IMR-90 (cell line): ENCODE data around the gene RHOT1. TPM values are rescaled to one million over a fixed set of nuclear protein-coding genes. Genes with fewer than 3 reads are reported as not detected.

Experiments used
- ATAC-seq: fragments of 200-7000 bp; cut with Tn5 transposase; 2 replicates; pipeline ENCODE4 v1.9.1; 2020; ENCODE audit warnings: low read depth, mild to moderate bottlenecking, moderate library complexity
- BruUV-seq: library from RNA; stranded (reverse); fragments of 400-500 nt; replicated peaks from 2 replicates; lab custom pipeline; 2021; lab: Mats Ljungman, UMichigan
- CTCF ChIA-PET: fragments of 300-600 bp; formaldehyde crosslinking; extraction: SDS; loops from one replicate; lab custom pipeline; 2021; ENCODE audit warnings: antibody characterized with exemption; lab: Yijun Ruan, JAX
- POLR2A ChIA-PET: fragments of 300-600 bp; sonication (Branson Sonifier 250); formaldehyde crosslinking; loops from one replicate; lab custom pipeline; 2022; ENCODE audit warnings: antibody characterized with exemption; ENCODE audit not compliant: unreplicated experiment; lab: Charles Lee
- DNase-seq: peaks from one replicate; pipeline ENCODE4 v3.0.0; 2013
- H2AFZ ChIP-seq: replicated peaks from 2 replicates; pipeline ENCODE3; 2013; ENCODE audit warnings: low read length, mild to moderate bottlenecking; ENCODE audit not compliant: poor library complexity
- H2AK5ac ChIP-seq: 2 replicates; pipeline ENCODE4 v1.6.1; 2013; ENCODE audit warnings: low read depth, low read length, inconsistent platforms
- H2AK9ac ChIP-seq: replicated peaks from 2 replicates; pipeline ENCODE3; 2013; ENCODE audit warnings: mild to moderate bottlenecking, low read depth, low read length, moderate library complexity; ENCODE audit not compliant: poor library complexity
- H2BK120ac ChIP-seq: 2 replicates; pipeline ENCODE4 v1.6.1; 2013; ENCODE audit warnings: low read depth, low read length, inconsistent platforms
- H2BK15ac ChIP-seq: 3 replicates; pipeline ENCODE4 v1.6.1; 2013; ENCODE audit warnings: low read depth, low read length, inconsistent platforms
- H2BK20ac ChIP-seq: 2 replicates; pipeline ENCODE4 v1.6.1; 2013; ENCODE audit warnings: low read depth, mild to moderate bottlenecking, inconsistent platforms, low read length, moderate library complexity
- H2BK5ac ChIP-seq: 2 replicates; pipeline ENCODE4 v1.6.1; 2013; ENCODE audit warnings: mild to moderate bottlenecking, low read depth, low read length, inconsistent platforms; ENCODE audit not compliant: poor library complexity, severe bottlenecking
- H3K14ac ChIP-seq: replicated peaks from 2 replicates; pipeline ENCODE4 v1.6.1; 2013; ENCODE audit warnings: low read depth, low read length, inconsistent platforms
- H3K18ac ChIP-seq: 2 replicates; pipeline ENCODE4 v1.6.1; 2013; ENCODE audit warnings: low read depth, low read length, control low read depth
- H3K23ac ChIP-seq: 2 replicates; pipeline ENCODE4 v1.6.1; 2013; ENCODE audit warnings: low read depth, low read length, inconsistent platforms
- H3K27ac ChIP-seq: 2 replicates; pipeline ENCODE4 v1.5.1; 2013; ENCODE audit warnings: mild to moderate bottlenecking, control low read depth, low read length; ENCODE audit not compliant: insufficient read depth
- H3K27me3 ChIP-seq: 2 replicates; pipeline ENCODE4 v1.6.1; 2013; ENCODE audit warnings: low read length; ENCODE audit not compliant: control insufficient read depth, insufficient read depth
- H3K36me3 ChIP-seq: 2 replicates; pipeline ENCODE4 v1.6.1; 2013; ENCODE audit warnings: low read length, mixed read lengths; ENCODE audit not compliant: control insufficient read depth, insufficient read depth
- H3K4ac ChIP-seq: 2 replicates; pipeline ENCODE4 v1.6.1; 2013; ENCODE audit warnings: low read depth, low read length, inconsistent platforms
- H3K4me1 ChIP-seq: 2 replicates; pipeline ENCODE4 v1.6.1; 2013; ENCODE audit warnings: low read length, mixed read lengths; ENCODE audit not compliant: control insufficient read depth, insufficient read depth
- H3K4me2 ChIP-seq: 2 replicates; pipeline ENCODE4 v1.6.1; 2013; ENCODE audit warnings: low read depth, mild to moderate bottlenecking, control low read depth, low read length, moderate library complexity
- H3K4me3 ChIP-seq: 2 replicates; pipeline ENCODE4 v1.5.1; 2013; ENCODE audit warnings: low read depth, mild to moderate bottlenecking, control low read depth, low read length, moderate library complexity; ENCODE audit not compliant: insufficient read depth
- H3K56ac ChIP-seq: 2 replicates; pipeline ENCODE4 v1.6.1; 2013; ENCODE audit warnings: low read length, inconsistent platforms; ENCODE audit not compliant: insufficient read depth; ENCODE audit errors: extremely low read depth
- H3K79me1 ChIP-seq, 2 experiments: 2 replicates each; pipeline ENCODE4 v1.6.1; 2013; ENCODE audit warnings: low read length in 2 of 2, inconsistent platforms in 1 of 2, low read depth in 1 of 2
- H3K9ac ChIP-seq: 2 replicates; pipeline ENCODE4 v1.6.1; 2013; ENCODE audit warnings: low read depth, low read length, control low read depth
- H3K9me1 ChIP-seq: 2 replicates; pipeline ENCODE4 v1.6.1; 2013; ENCODE audit warnings: low read length, inconsistent platforms; ENCODE audit not compliant: insufficient read depth
- H3K9me3 ChIP-seq: 2 replicates; pipeline ENCODE4 v1.6.1; 2013; ENCODE audit warnings: low read length; ENCODE audit not compliant: control insufficient read depth, insufficient read depth
- H4K20me1 ChIP-seq: 2 replicates; pipeline ENCODE4 v1.6.1; 2013; ENCODE audit warnings: low read length, inconsistent platforms; ENCODE audit not compliant: insufficient read depth
- H4K5ac ChIP-seq: 2 replicates; pipeline ENCODE4 v1.6.1; 2013; ENCODE audit warnings: mild to moderate bottlenecking, low read depth, low read length, control low read depth
- H4K8ac ChIP-seq, 2 experiments: 2 replicates each; pipeline ENCODE4 v1.6.1; 2013; ENCODE audit warnings: low read depth in 2 of 2, low read length in 2 of 2, control low read depth in 1 of 2, inconsistent platforms in 1 of 2
- H4K91ac ChIP-seq: 2 replicates; pipeline ENCODE4 v1.6.1; 2013; ENCODE audit warnings: low read depth, low read length, inconsistent platforms; ENCODE audit not compliant: insufficient read depth
- BHLHE40 ChIP-seq: fragments of 150-350 bp; IDR thresholded peaks from 2 replicates; pipeline ENCODE4 v1.6.1; 2016; ENCODE audit warnings: mild to moderate bottlenecking, low read depth, low read length
- CEBPB ChIP-seq: IDR thresholded peaks from 2 replicates; pipeline ENCODE4 v1.6.1; 2012; ENCODE audit warnings: low read depth, low read length, improper control_type of control experiment
- CHD1 ChIP-seq: IDR thresholded peaks from 2 replicates; pipeline ENCODE4 v1.6.1; 2012; ENCODE audit warnings: low read depth, low read length, improper control_type of control experiment
- MAFK ChIP-seq: IDR thresholded peaks from 2 replicates; pipeline ENCODE4 v1.6.1; 2012; ENCODE audit warnings: low read depth, low read length, improper control_type of control experiment
- MAZ ChIP-seq: IDR thresholded peaks from 2 replicates; pipeline ENCODE4 v1.6.1; 2012; ENCODE audit warnings: low read depth, mild to moderate bottlenecking, low read length, improper control_type of control experiment, moderate library complexity, borderline replicate concordance
- MXI1 ChIP-seq: IDR thresholded peaks from 2 replicates; pipeline ENCODE4 v1.6.1; 2012; ENCODE audit warnings: low read depth, mild to moderate bottlenecking, low read length, moderate library complexity, borderline replicate concordance
- NFE2L2 ChIP-seq: fragments of 150-350 bp; IDR thresholded peaks from 2 replicates; pipeline ENCODE4 v1.6.1; 2016; ENCODE audit warnings: low read depth, mild to moderate bottlenecking, low read length
- POLR2A ChIP-seq: IDR thresholded peaks from 2 replicates; pipeline ENCODE4 v1.6.1; 2012; ENCODE audit warnings: mild to moderate bottlenecking, low read depth, low read length
- RAD21 ChIP-seq: IDR thresholded peaks from 2 replicates; pipeline ENCODE4 v1.6.1; 2012; ENCODE audit warnings: low read length, improper control_type of control experiment
- RCOR1 ChIP-seq: IDR thresholded peaks from 2 replicates; pipeline ENCODE4 v1.6.1; 2012; ENCODE audit warnings: mild to moderate bottlenecking, low read length, improper control_type of control experiment; ENCODE audit not compliant: insufficient replicate concordance
- RFX5 ChIP-seq: IDR thresholded peaks from 2 replicates; pipeline ENCODE4 v1.8.0; 2012; ENCODE audit warnings: low read depth, mild to moderate bottlenecking, low read length, moderate library complexity
- SMC3 ChIP-seq: fragments of 150-350 bp; IDR thresholded peaks from 2 replicates; pipeline ENCODE4 v1.6.1; 2016; ENCODE audit warnings: low read depth, mild to moderate bottlenecking, antibody characterized with exemption, low read length, moderate library complexity
- WGBS, 2 experiments: methylation state at CpG; one replicate each; pipeline versions ENCODE4 v1.1.5 to v1.1.7; 2013; ENCODE audit warnings: missing lambda C conversion rate in 2 of 2; ENCODE audit not compliant: insufficient read length in 1 of 2; ENCODE audit errors: extremely low coverage in 2 of 2; 5-methylcytosine and 5-hydroxymethylcytosine counted together
- dilution Hi-C: fragments of 300-500 bp; cut with HindIII; formaldehyde crosslinking; loops from one replicate; pipeline ENCODE4 v1.14.3; 2018; ENCODE audit warnings: low sequenced_read_pairs; ENCODE audit not compliant: unreplicated experiment
- in situ Hi-C: fragments of 300-500 bp; cut with MboI; formaldehyde crosslinking; loops from 3 replicates; pipeline ENCODE4 v1.14.3; 2019; ENCODE audit warnings: low sequenced_read_pairs, inconsistent platforms, mixed read lengths
- intact Hi-C: fragments of 100-400 bp; cut with micrococcal nuclease; formaldehyde crosslinking; loops from 2 replicates; pipeline ENCODE4 v1.10.0; 2022
- polyA plus RNA-seq, 3 experiments: library from polyadenylated mRNA; depleted of rRNA; stranded (reverse); fragments of >200 nt; gene quantifications; 2 replicates each; pipeline ENCODE4 v1.2.3, GENCODE V29; 2012; ENCODE audit warnings: low replicate concordance in 1 of 3
- total RNA-seq: library from RNA; depleted of rRNA; stranded (reverse); fragments of >200 nt; gene quantifications from 2 replicates; pipeline ENCODE4 v1.2.3, GENCODE V29; 2012
- TF ChIP-seq, protein P1 (sequence below): fragments of 150-350 bp; IDR thresholded peaks from 2 replicates; pipeline ENCODE4 v1.6.1; 2017; ENCODE audit warnings: mild to moderate bottlenecking, antibody characterized with exemption, low read length, low read depth
- TF ChIP-seq, protein P2 (sequence below): fragments of 150-350 bp; IDR thresholded peaks from 2 replicates; pipeline ENCODE4 v1.6.1; 2016; ENCODE audit warnings: low read depth, mild to moderate bottlenecking, low read length, moderate library complexity, borderline replicate concordance

Gene RHOT1
- total and polyA plus RNA-seq, 2 of the 4 experiments (the other 2 are of a cell fraction), result 27.4 to 27.6 TPM

DNA sequence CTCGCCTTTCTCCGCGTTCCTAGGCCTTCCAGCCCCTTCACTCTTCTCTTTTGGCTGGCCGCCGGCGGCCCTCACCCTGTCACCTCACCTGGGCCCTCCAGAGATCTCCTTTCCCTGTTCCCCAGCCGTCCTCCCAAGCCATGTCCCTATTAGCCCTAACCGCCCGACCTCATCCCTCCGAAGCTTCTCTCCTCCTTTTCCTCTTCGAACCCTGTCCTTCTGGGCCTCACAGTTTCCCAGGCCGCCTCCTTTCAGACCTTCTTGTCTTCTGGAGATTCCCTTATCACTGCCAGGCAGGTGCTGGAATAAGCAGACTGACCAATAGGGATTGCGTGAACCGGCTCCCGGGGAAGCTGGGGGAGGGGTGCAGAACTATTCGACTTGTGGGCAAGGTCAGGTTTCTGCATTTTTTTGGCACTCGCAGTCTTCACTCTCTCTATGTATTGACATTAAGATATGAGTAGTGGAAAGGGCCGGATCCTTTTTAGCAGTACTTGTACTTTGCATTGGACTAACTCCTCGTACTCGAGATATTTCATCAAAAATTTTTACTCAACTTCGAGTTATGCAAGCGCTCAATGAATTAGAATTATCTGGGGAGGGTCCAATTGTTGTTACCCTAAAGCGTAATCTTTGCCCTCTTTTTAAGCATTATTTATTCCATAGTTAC lies 690 bp downstream of the RHOT1 start:
- no peak overlapping the region for H2BK20ac ChIP-seq
- POLR2A ChIA-PET, result no interaction called here
- BruUV-seq, result no TSS peak
- TF ChIP-seq MAZ (no peak), NFE2L2 (no peak), CHD1 (no peak), RCOR1 (no peak), RFX5 (no peak), MAFK (no peak), MXI1 (no peak), CEBPB (no peak), RAD21 (no peak; the same call in 1 of the 2 replicates), POLR2A (no peak), BHLHE40 (no peak; the same call in 1 of the 2 replicates), SMC3 (no peak)
- TF ChIP-seq, protein P1, sequence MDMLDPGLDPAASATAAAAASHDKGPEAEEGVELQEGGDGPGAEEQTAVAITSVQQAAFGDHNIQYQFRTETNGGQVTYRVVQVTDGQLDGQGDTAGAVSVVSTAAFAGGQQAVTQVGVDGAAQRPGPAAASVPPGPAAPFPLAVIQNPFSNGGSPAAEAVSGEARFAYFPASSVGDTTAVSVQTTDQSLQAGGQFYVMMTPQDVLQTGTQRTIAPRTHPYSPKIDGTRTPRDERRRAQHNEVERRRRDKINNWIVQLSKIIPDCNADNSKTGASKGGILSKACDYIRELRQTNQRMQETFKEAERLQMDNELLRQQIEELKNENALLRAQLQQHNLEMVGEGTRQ, result no peak
- TF ChIP-seq, protein P2, sequence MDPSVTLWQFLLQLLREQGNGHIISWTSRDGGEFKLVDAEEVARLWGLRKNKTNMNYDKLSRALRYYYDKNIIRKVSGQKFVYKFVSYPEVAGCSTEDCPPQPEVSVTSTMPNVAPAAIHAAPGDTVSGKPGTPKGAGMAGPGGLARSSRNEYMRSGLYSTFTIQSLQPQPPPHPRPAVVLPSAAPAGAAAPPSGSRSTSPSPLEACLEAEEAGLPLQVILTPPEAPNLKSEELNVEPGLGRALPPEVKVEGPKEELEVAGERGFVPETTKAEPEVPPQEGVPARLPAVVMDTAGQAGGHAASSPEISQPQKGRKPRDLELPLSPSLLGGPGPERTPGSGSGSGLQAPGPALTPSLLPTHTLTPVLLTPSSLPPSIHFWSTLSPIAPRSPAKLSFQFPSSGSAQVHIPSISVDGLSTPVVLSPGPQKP, result no peak

More for the DNA sequence above, 690 bp downstream of the RHOT1 start:
- 0% methylated on average over 3 of the region's 23 CpGs; no CpG with 5 or more reads in 1 of the 2 experiments for WGBS, 2 experiments
- 0 out of 2 replicates have a peak overlapping the region, but pooled peaks have one; percentile 36 for H4K91ac ChIP-seq
- H3K9ac ChIP-seq, result peak overlapping the region; percentile 89
- H3K4me1 ChIP-seq, result no peaks in the 10 kb centered on the region
- H3K4me2 ChIP-seq, result peak overlapping the region; percentile 94
- peak overlapping the region; percentile 11; the same call in 1 of the 2 replicates for H3K23ac ChIP-seq
- dilution Hi-C loops (no loop called here), intact Hi-C loops (no loop called here), in situ Hi-C loops (no loop called here)
- peak overlapping the region; percentile 53 for H2BK5ac ChIP-seq
- peak overlapping the region; percentile 97 for H3K4me3 ChIP-seq
- peak; percentile 76 for DNase-seq
- ATAC-seq, result peak; percentile 31
- H3K9me1 ChIP-seq, result no peaks in the 10 kb centered on the region
- peak overlapping the region; percentile 66 for H2AK5ac ChIP-seq
- H3K18ac ChIP-seq, result no peak overlapping the region
- H4K5ac ChIP-seq, result no peak overlapping the region; the same call in 1 of the 2 replicates
- H4K8ac ChIP-seq, result peak overlapping the region in 1 of 2 experiments; percentile 37; a peak in 2 of 4 replicates
- H3K79me1 ChIP-seq, result peaks cover 16 to 46% of the 10 kb centered on the region in 2 experiments
- 0 out of 2 replicates have a peak overlapping the region, but pooled peaks have one; percentile 41 for H3K56ac ChIP-seq
- H2AFZ ChIP-seq, result peak overlapping the region; percentile 98
- H3K14ac ChIP-seq, result peak overlapping the region; percentile 38
- H3K27me3 ChIP-seq, result no peaks in the 10 kb centered on the region
- no peaks in the 10 kb centered on the region for H3K9me3 ChIP-seq
- peak overlapping the region; percentile 76 for H3K27ac ChIP-seq
- peak overlapping the region; percentile 85 for H2AK9ac ChIP-seq
- H2BK120ac ChIP-seq, result no peak overlapping the region; the same call in 1 of the 2 replicates
- no peak overlapping the region for H2BK15ac ChIP-seq
- peak overlapping the region; percentile 24 for H3K4ac ChIP-seq
- H4K20me1 ChIP-seq, result peaks cover 8% of the 10 kb centered on the region; the same call in 1 of the 2 replicates
- H3K36me3 ChIP-seq, result peaks cover 2% of the 10 kb centered on the region
- CTCF ChIA-PET, result interaction anchor here (0.6 to 1.0 kb wide), 3 partner anchors 34 to 148 kb away, joined by 3 read pairs; no protein-coding TSS in a partner anchor
